Subcutaneous abdominal adipose tissue (tissue), 5 donors: ENCODE measurements around the gene CD274.

ENCODE experiments used
- H3K27ac ChIP-seq: one replicate; pipeline ENCODE4 v1.7.0; 2013; ENCODE audit warnings: low read depth, mild to moderate bottlenecking, inconsistent platforms, low read length, moderate library complexity
- H3K27me3 ChIP-seq, 5 donors: one replicate each; pipeline ENCODE4 v1.7.0; 2013; ENCODE audit warnings: low read length in 5 of 5, inconsistent platforms in 1 of 5; ENCODE audit not compliant: control insufficient read depth in 5 of 5, insufficient read depth in 4 of 5
- H3K36me3 ChIP-seq, 5 donors: one replicate each; pipeline ENCODE4 v1.7.0; 2013; ENCODE audit warnings: low read length in 5 of 5; ENCODE audit not compliant: control insufficient read depth in 5 of 5, insufficient read depth in 5 of 5
- H3K4me1 ChIP-seq, 5 donors: one replicate each; pipeline ENCODE4 v1.7.0; 2013; ENCODE audit warnings: low read length in 5 of 5, mild to moderate bottlenecking in 3 of 5, moderate library complexity in 1 of 5; ENCODE audit not compliant: control insufficient read depth in 5 of 5, insufficient read depth in 5 of 5
- H3K4me3 ChIP-seq, 5 donors: one replicate each; pipeline ENCODE4 v1.7.0; 2013; ENCODE audit warnings: low read length in 5 of 5, low read depth in 1 of 5
- H3K9ac ChIP-seq, 5 donors: one replicate each; pipeline ENCODE4 v1.7.0; 2013; ENCODE audit warnings: low read length in 5 of 5, mild to moderate bottlenecking in 4 of 5, moderate library complexity in 3 of 5
- H3K9me3 ChIP-seq, 5 donors: one replicate each; pipeline ENCODE4 v1.7.0; 2013; ENCODE audit warnings: low read length in 5 of 5; ENCODE audit not compliant: control insufficient read depth in 5 of 5
- donor health status: healthy.
- donor health status: healthy.
- donor health status: healthy.
- donor health status: healthy.
- donor health status: healthy.

CD274 gene

GRCh38 chr9:5447337-5447736 lies 3.0 kb upstream of the CD274 start:
- Histone ChIP-seq H3K4me3 (no peak overlapping the region), H3K27ac (no peak overlapping the region), H3K36me3 (no peaks in the 10 kb centered on the region), H3K27me3 (no peaks in the 10 kb centered on the region), H3K9me3 (no peaks in the 10 kb centered on the region), H3K9ac (no peak overlapping the region), H3K4me1 (peaks cover 0 to 26% (median 20%) of the 10 kb centered on the region in 5 donors)

- Histone ChIP-seq H3K36me3 (no peaks in the 10 kb centered on the region), H3K27ac (no peak overlapping the region), H3K9me3 (no peaks in the 10 kb centered on the region), H3K4me1 (peaks cover 0 to 26% (median 20%) of the 10 kb centered on the region in 5 donors), H3K27me3 (no peaks in the 10 kb centered on the region), H3K4me3 (no peak overlapping the region), H3K9ac (no peak overlapping the region)
These were observed 2.3 kb upstream of the CD274 start for GRCh38 chr9:5448016-5448415.

- H3K9ac ChIP-seq = peak overlapping the region in 2 of 5 donors; percentile 77 to 83
- H3K27me3 ChIP-seq = no peaks in the 10 kb centered on the region
- no peaks in the 10 kb centered on the region for H3K36me3 ChIP-seq
- no peak overlapping the region for H3K4me3 ChIP-seq
- no peaks in the 10 kb centered on the region for H3K9me3 ChIP-seq
- H3K27ac ChIP-seq = peak overlapping the region; percentile 92
- peaks cover 0 to 26% (median 17%) of the 10 kb centered on the region in 5 donors for H3K4me1 ChIP-seq
These were observed 1.6 kb upstream of the CD274 start for GRCh38 chr9:5448461-5449435.

GRCh38 chr9:5449521-5450358 lies 602 bp upstream of the CD274 start:
- Histone ChIP-seq H3K36me3 (no peaks in the 10 kb centered on the region), H3K4me3 (peak overlapping the region; percentile 70 to 85 (median 76)), H3K27ac (peak overlapping the region; percentile 92), H3K9me3 (no peaks in the 10 kb centered on the region), H3K27me3 (no peaks in the 10 kb centered on the region), H3K9ac (peak overlapping the region; percentile 73 to 99 (median 78)), H3K4me1 (peaks cover 0 to 23% (median 17%) of the 10 kb centered on the region in 5 donors)

GRCh38 chr9:5452286-5452609 lies 1.9 kb downstream of the CD274 start:
- Histone ChIP-seq H3K36me3 (no peaks in the 10 kb centered on the region), H3K4me3 (no peak overlapping the region), H3K27ac (no peak overlapping the region), H3K27me3 (no peaks in the 10 kb centered on the region), H3K9me3 (no peaks in the 10 kb centered on the region), H3K9ac (no peak overlapping the region), H3K4me1 (peaks cover 0 to 23% (median 17%) of the 10 kb centered on the region in 5 donors)

GRCh38 chr9:5453004-5453403 lies 2.7 kb downstream of the CD274 start:
- no peak overlapping the region for H3K27ac ChIP-seq
- no peaks in the 10 kb centered on the region for H3K36me3 ChIP-seq
- H3K27me3 ChIP-seq = no peaks in the 10 kb centered on the region

GRCh38 chr9:5453673-5454072 lies 3.3 kb downstream of the CD274 start:
- H3K4me1 ChIP-seq = peaks cover 0 to 23% (median 17%) of the 10 kb centered on the region in 5 donors
- no peak overlapping the region for H3K27ac ChIP-seq
- H3K9me3 ChIP-seq = no peaks in the 10 kb centered on the region
- H3K36me3 ChIP-seq = no peaks in the 10 kb centered on the region
- H3K27me3 ChIP-seq = no peaks in the 10 kb centered on the region
- H3K4me3 ChIP-seq = no peak overlapping the region
- no peak overlapping the region for H3K9ac ChIP-seq

More at GRCh38 chr9:5453004-5453403, 2.7 kb downstream of the CD274 start:
- H3K9ac ChIP-seq = no peak overlapping the region
- H3K4me1 ChIP-seq = peaks cover 0 to 23% (median 17%) of the 10 kb centered on the region in 5 donors
- H3K9me3 ChIP-seq = no peaks in the 10 kb centered on the region
- no peak overlapping the region for H3K4me3 ChIP-seq

GRCh38 chr9:5455181-5455580 lies 4.8 kb downstream of the CD274 start:
- Histone ChIP-seq H3K4me1 (peaks cover 0 to 13% (median 6%) of the 10 kb centered on the region in 5 donors), H3K36me3 (peaks cover 0 to 3% (median 0%) of the 10 kb centered on the region in 5 donors), H3K9me3 (no peaks in the 10 kb centered on the region), H3K27me3 (no peaks in the 10 kb centered on the region), H3K4me3 (no peak overlapping the region), H3K9ac (no peak overlapping the region), H3K27ac (no peak overlapping the region)

GRCh38 chr9:5459289-5459829 lies 9.0 kb downstream of the CD274 start:
- H3K27me3 ChIP-seq = no peaks in the 10 kb centered on the region
- no peak overlapping the region for H3K27ac ChIP-seq
- H3K9me3 ChIP-seq = no peaks in the 10 kb centered on the region
- H3K9ac ChIP-seq = no peak overlapping the region
- peaks cover 0 to 5% (median 3%) of the 10 kb centered on the region in 5 donors for H3K36me3 ChIP-seq
- no peak overlapping the region for H3K4me3 ChIP-seq
- no peaks in the 10 kb centered on the region for H3K4me1 ChIP-seq
